SH-SY5Y (cell line): ENCODE measurements around the gene LHFPL3.

Source experiments
- GATA2 ChIP-seq: IDR thresholded peaks from 2 replicates; pipeline ENCODE4 v1.6.1; 2011; ENCODE audit warnings: mild to moderate bottlenecking, low read depth, low read length
- GATA3 ChIP-seq: IDR thresholded peaks from 2 replicates; pipeline ENCODE4 v1.6.1; 2011; ENCODE audit warnings: low read depth, mild to moderate bottlenecking, low read length, moderate library complexity

DNA sequence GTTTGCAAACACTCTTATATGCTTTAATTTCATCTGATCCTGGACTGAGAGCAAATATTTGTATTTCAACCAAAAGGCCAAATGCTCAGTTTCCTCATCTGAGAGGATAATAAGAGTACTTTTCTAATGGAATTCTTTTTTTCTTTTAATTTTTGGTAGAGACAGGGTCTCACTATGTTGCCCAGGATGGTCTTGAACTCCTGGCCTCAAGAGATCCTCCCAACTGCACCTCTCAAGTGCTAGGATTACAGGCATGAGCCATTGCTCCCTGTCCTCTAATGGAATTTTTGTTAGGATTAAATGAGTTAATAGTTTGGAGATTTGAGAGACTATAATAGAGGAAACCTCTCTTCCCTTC is 617.2 kb downstream of the LHFPL3 start:
- TF ChIP-seq GATA3 (no peak), GATA2 (no peak)
